Activated naive CD4-positive, alpha-beta T cell treated with anti-CD3 and anti-CD28 coated beads, Interleukin-2, amount 10 ng/mL, durations not matched to agents 7 days and 5 days (primary cell): ENCODE data around the gene ARPC4.
"Not testable (repeated sequence)": the region's sequence is repeated elsewhere in the genome, so short reads cannot be mapped to it uniquely, and the experiment has no call there.

Experiments
- CTCF ChIA-PET: fragments of 350-600 bp; sonication (Branson Sonifier 250); formaldehyde crosslinking; loops from one replicate; lab custom pipeline; 2021; ENCODE audit warnings: antibody characterized with exemption; lab: Charles Lee
- DNase-seq: peaks from one replicate; pipeline ENCODE4 v3.0.0-alpha.2; 2020
- H3K27ac Mint-ChIP-seq: one replicate; pipeline ENCODE4 v1.8.0; 2021; ENCODE audit warnings: mild to moderate bottlenecking, moderate library complexity, mixed read lengths
- H3K27me3 Mint-ChIP-seq: one replicate; pipeline ENCODE4 v1.8.0; 2021; ENCODE audit warnings: mild to moderate bottlenecking, mixed read lengths
- H3K36me3 Mint-ChIP-seq: one replicate; pipeline ENCODE4 v1.8.0; 2021; ENCODE audit warnings: mixed read lengths
- H3K4me1 Mint-ChIP-seq: one replicate; pipeline ENCODE4 v1.8.0; 2021; ENCODE audit warnings: mixed read lengths
- H3K4me3 Mint-ChIP-seq: one replicate; pipeline ENCODE4 v1.8.0; 2021; ENCODE audit warnings: mild to moderate bottlenecking, moderate library complexity, mixed read lengths
- H3K9me3 Mint-ChIP-seq: one replicate; pipeline ENCODE4 v1.8.0; 2021; ENCODE audit warnings: mixed read lengths

Gene ARPC4

DNA sequence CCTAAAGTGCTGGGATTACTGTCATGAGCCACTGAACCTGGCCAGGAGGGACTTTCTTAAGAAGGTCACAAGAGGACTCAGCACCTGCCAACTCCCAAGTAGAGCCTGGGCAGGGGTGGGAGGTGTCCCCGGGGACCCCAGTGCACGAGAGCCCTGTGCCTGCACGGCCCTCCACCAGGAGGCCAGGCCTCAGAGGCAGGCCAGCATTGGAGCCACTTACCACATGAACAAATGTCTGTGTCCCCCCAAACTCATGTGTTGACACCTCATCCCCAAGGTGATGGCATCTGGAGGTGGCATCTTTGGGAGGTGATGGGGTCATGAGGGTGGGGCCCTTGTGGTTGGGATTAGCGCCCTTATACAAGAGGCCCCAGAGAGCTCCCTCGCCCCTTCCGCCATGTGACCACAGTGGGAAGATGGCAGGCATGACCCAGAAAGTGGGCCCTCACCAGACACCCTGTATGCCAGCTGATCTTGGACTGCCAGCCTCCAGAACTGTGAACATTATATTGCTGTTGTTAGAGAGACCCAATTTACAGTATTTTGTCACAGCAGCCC lies 54.1 kb downstream of the ARPC4 start:
- no peak overlapping the region for H3K4me3 Mint-ChIP-seq
- DNase-seq, result no peak
- H3K27me3 Mint-ChIP-seq, result peaks cover 7% of the 10 kb centered on the region
- H3K36me3 Mint-ChIP-seq, result peaks cover 6% of the 10 kb centered on the region
- peaks cover 37% of the 10 kb centered on the region for H3K4me1 Mint-ChIP-seq
- CTCF ChIA-PET, result interaction anchor here (0.6 to 1.8 kb wide), 2 partner anchors 84 to 403 kb away, joined by 3 to 4 read pairs; no protein-coding TSS in a partner anchor
- H3K27ac Mint-ChIP-seq, result no peak overlapping the region
- H3K9me3 Mint-ChIP-seq, result no peaks in the 10 kb centered on the region

DNA sequence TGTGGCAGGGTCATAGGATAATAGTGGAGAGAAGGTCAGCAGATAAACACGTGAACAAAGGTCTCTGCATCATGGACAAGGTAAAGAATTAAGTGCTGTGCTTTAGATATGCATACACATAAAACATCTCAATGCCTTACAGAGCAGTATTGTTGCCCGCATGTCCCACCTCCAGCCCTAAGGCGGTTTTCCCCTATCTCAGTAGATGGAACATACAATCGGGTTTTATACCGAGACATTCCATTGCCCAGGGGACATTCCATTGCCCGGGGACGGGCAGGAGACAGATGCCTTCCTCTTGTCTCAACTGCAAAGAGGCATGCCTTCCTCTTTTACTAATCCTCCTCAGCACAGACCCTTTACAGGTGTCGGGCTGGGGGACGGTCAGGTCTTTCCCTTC lies 55.0 kb downstream of the ARPC4 start:
- peaks cover 30% of the 10 kb centered on the region for H3K4me1 Mint-ChIP-seq
- H3K27me3 Mint-ChIP-seq, H3K36me3 Mint-ChIP-seq, H3K9me3 Mint-ChIP-seq, H3K27ac Mint-ChIP-seq, H3K4me3 Mint-ChIP-seq, DNase-seq: not testable (repeated sequence)
- CTCF ChIA-PET, result interaction anchor here (0.6 to 2.1 kb wide), 4 partner anchors 75 to 402 kb away, joined by 3 to 17 read pairs (median 4); partner anchors contain the start of gene CRELD1

DNA sequence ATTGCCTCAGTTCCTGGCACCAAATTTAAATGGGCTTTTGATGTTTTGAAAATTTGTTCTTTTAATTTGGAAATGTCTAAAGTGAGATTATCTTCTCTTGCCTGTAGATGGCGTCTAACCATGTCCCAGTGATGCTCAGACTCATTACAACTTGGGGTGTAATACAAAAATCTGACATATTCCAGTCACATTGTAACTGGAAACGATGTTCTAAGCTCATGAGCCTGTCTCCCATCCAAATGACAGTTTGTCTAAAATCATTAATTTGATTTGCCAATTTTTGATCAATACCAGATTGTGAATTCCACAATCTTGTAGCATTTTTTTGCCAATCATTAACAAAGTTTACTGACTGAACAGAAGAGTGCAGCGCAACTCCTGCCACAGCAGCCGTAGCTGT lies 56.0 kb downstream of the ARPC4 start:
- not testable (repeated sequence) for H3K27ac Mint-ChIP-seq, H3K9me3 Mint-ChIP-seq, H3K4me3 Mint-ChIP-seq, H3K36me3 Mint-ChIP-seq
- CTCF ChIA-PET, result interaction anchor here (0.6 to 2.1 kb wide), 7 partner anchors 53 to 97 kb away, joined by 3 to 17 read pairs (median 3); partner anchors contain the start of genes CRELD1 and IL17RE
- Mint-ChIP-seq H3K4me1 (peaks cover 21% of the 10 kb centered on the region), H3K27me3 (peaks cover 11% of the 10 kb centered on the region)
- DNase-seq, result peak; percentile 29

DNA sequence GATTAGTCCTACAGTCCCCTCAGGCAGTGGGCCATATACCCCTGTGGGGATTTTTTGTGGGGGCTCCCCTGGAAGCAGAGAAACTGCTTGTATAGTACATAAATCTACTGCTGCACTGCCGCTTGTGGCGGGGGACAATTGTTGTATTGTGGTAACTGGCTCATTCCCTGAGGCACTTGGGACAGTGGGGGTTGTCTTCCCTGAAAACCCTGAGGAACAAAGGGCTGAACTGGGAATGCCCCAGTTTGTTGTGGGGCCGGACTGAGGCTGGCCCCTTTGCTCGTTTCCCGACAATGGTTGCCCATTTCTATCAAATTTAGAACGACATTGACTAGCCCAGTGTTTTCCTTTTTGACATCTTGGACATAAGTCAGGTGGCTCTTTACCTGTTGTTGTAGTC lies 58.5 kb downstream of the ARPC4 start:
- not testable (repeated sequence) for DNase-seq, H3K27ac Mint-ChIP-seq, H3K4me3 Mint-ChIP-seq, H3K36me3 Mint-ChIP-seq, H3K4me1 Mint-ChIP-seq, H3K9me3 Mint-ChIP-seq
- peaks cover 25% of the 10 kb centered on the region for H3K27me3 Mint-ChIP-seq
- CTCF ChIA-PET, result interaction anchor here (0.6 kb wide), 2 partner anchors 80 to 83 kb away, joined by 3 read pairs; partner anchors contain the start of gene CRELD1

DNA sequence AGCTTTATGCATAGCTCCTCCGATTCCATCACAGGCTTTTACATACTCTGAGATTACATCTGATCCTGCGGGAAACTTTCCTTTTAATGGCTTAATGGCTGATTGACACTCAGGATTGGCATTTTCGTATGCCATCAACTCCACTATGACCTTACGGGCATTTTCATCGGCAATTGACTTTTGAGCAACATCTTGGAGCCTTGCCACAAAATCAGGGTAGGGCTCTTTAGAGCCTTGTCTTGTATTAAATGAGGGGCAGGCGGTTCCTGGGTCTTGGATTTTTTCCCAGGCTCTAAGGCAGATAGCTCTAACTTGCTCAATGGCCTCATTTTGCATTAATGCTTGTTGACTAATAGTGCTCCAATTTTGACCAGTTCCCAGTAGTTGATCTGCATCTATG lies 59.0 kb downstream of the ARPC4 start:
- CTCF ChIA-PET, result interaction anchor here (0.6 kb wide), 2 partner anchors 79 to 82 kb away, joined by 3 read pairs; partner anchors contain the start of gene CRELD1
- H3K4me1 Mint-ChIP-seq, DNase-seq, H3K27ac Mint-ChIP-seq, H3K4me3 Mint-ChIP-seq, H3K9me3 Mint-ChIP-seq, H3K36me3 Mint-ChIP-seq: not testable (repeated sequence)
- H3K27me3 Mint-ChIP-seq, result peaks cover 25% of the 10 kb centered on the region

DNA sequence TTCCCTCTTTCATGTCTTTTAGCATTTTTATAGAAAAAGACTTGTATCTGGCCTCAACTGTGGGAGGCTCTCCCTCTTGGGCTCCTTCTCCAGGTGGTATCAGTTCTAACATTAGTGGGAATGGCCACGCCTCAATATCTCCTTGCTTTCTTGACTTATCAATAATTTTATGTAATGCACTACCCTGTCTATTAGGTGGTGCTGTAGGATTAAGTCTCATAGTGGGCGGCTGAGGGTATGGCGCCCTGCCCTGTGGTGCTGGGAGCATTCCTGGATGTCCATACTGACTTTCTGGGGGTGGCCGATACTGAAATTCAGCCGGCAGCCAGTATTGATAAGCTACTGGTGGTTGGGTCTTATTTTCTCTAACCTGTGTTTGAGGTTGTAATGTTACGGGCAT lies 59.6 kb downstream of the ARPC4 start:
- Mint-ChIP-seq H3K4me3 (no peak overlapping the region), H3K27me3 (peaks cover 25% of the 10 kb centered on the region), H3K36me3 (no peaks in the 10 kb centered on the region), H3K27ac (no peak overlapping the region), H3K9me3 (no peaks in the 10 kb centered on the region), H3K4me1 (peaks cover 5% of the 10 kb centered on the region)
- no peak for DNase-seq
- CTCF ChIA-PET, result no interaction called here

DNA sequence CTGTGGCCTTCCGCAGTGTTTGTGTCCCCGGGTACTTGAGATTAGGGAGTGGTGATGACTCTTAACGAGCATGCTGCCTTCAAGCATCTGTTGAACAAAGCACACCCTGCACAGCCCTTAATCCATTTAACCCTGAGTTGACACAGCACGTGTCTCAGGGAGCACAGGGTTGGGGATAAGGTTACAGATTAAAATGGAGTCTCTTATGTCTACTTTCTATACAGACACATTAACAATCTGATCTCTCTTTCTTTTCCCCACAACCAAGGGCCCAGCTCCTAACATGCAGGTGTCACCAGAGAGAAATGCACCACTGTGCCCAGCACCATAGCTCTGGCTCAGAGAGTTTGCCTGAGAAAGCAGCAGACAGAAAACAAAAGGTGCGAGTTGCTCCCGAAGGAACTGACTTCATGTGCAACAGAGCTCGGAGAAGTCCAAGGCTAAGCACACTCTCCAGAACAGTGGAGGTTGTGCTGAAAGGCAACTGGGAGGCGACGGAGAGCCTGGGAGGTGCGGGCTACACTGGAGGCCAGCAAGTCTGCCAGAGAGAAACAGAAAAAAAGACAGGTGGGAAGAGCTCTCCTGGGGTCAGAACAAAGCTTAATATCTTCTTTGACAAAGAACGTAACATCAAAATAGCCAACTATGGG lies 61.5 kb downstream of the ARPC4 start:
- CTCF ChIA-PET, H3K27ac Mint-ChIP-seq, H3K4me1 Mint-ChIP-seq, H3K36me3 Mint-ChIP-seq, DNase-seq, H3K4me3 Mint-ChIP-seq, H3K9me3 Mint-ChIP-seq: not testable (repeated sequence)
- peaks cover 31% of the 10 kb centered on the region for H3K27me3 Mint-ChIP-seq

DNA sequence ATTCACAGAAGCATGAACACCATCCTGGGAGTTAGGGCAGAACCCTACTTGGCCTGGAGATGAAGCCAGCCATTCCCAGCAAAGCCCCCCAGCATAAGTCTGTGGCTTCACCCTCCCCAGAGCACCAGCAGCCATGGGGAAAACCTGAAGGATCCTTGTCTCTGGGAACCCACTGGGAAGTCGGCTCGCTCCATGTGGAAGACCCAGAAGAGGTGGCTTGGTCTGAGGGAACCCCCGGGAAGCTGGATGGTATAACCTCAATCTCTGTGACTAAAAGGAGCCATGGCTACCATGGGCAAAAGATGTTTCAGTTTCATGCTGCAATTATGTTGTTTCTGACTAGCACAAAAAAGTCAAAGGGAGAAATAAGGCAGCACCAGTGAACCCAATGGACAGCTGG lies 62.7 kb downstream of the ARPC4 start:
- CTCF ChIA-PET, result interaction anchor here (0.5 kb wide), 1 partner anchor 1758 kb away, joined by 4 read pairs; no protein-coding TSS in a partner anchor
- Mint-ChIP-seq H3K36me3 (no peaks in the 10 kb centered on the region), H3K9me3 (no peaks in the 10 kb centered on the region), H3K27ac (no peak overlapping the region), H3K4me1 (no peaks in the 10 kb centered on the region), H3K4me3 (no peak overlapping the region), H3K27me3 (peaks cover 34% of the 10 kb centered on the region)
- no peak for DNase-seq
